Endothelial cell of umbilical vein (primary cell): ENCODE results near the gene FNIP1.

Experiments
- CTCF ChIP-seq, 2 donors: IDR thresholded peaks; 1 replicate in 1 of 2; 2 replicates in 1 of 2; pipeline ENCODE4 v1.5.1; 2011; ENCODE audit warnings: low read length in 2 of 2, mild to moderate bottlenecking in 2 of 2, moderate library complexity in 2 of 2, control low read depth in 1 of 2, inconsistent platforms in 1 of 2, low read depth in 1 of 2; ENCODE audit not compliant: insufficient read depth in 1 of 2; ENCODE audit errors: extremely low read depth in 1 of 2
- EZH2 ChIP-seq: IDR thresholded peaks from 2 replicates; pipeline ENCODE4 v1.6.1; 2012; ENCODE audit warnings: borderline replicate concordance, low read depth, mild to moderate bottlenecking, moderate library complexity, low read length, inconsistent platforms; ENCODE audit not compliant: severe bottlenecking
- JUN ChIP-seq: IDR thresholded peaks from 2 replicates; pipeline ENCODE4 v1.6.1; 2011; ENCODE audit warnings: borderline replicate concordance, low read depth; ENCODE audit not compliant: insufficient read length, insufficient read depth
- MYC ChIP-seq: IDR thresholded peaks from one replicate; pipeline ENCODE4 v1.6.1; 2011; ENCODE audit warnings: mild to moderate bottlenecking, low read depth, low read length
- POLR2A ChIP-seq: IDR thresholded peaks from 2 replicates; pipeline ENCODE4 v1.6.1; 2012; ENCODE audit warnings: low read depth, mild to moderate bottlenecking, control low read depth, low read length
- POLR2AphosphoS5 ChIP-seq: IDR thresholded peaks from 2 replicates; pipeline ENCODE4 v1.6.1; 2012; ENCODE audit warnings: low read depth, mild to moderate bottlenecking, control low read depth, low read length, moderate library complexity; ENCODE audit not compliant: insufficient read depth

- TF ChIP-seq POLR2A (no peak), EZH2 (no peak), CTCF (IDR thresholded peaks at IDR 0.05; ENCODE audit: extremely low read depth in 1 of 2, insufficient read depth in 1 of 2, low read depth in 1 of 2, low read length in 2 of 2) (no peak), JUN (no peak), POLR2AphosphoS5 (no peak), MYC (no peak)
Measured at GRCh38 chr5:131758520-131758900, 38.3 kb downstream of the FNIP1 start.
